Activated T-cell treated with anti-CD3 and anti-CD28 coated beads, Interleukin-2, amount 50 U/mL, for 24 hours (primary cell): ENCODE data around the gene CNOT4.
"Not testable (repeated sequence)": the region's sequence is repeated elsewhere in the genome, so short reads cannot be mapped to it uniquely, and the experiment has no call there.

Experiments used
- DNase-seq: peaks from one replicate; pipeline ENCODE4 v3.0.0-alpha.2; 2020
- H3K27ac Mint-ChIP-seq: 2 replicates; pipeline ENCODE4 v1.8.0; 2020; ENCODE audit warnings: mild to moderate bottlenecking, mixed read lengths
- H3K27me3 Mint-ChIP-seq: 2 replicates; pipeline ENCODE4 v1.8.0; 2020; ENCODE audit warnings: mixed read lengths
- H3K36me3 Mint-ChIP-seq: 2 replicates; pipeline ENCODE4 v1.8.0; 2020; ENCODE audit warnings: low read depth, mixed read lengths
- H3K4me1 Mint-ChIP-seq: 2 replicates; pipeline ENCODE4 v1.8.0; 2020; ENCODE audit warnings: low read depth, mixed read lengths
- H3K4me3 Mint-ChIP-seq: 2 replicates; pipeline ENCODE4 v1.8.0; 2020; ENCODE audit warnings: mild to moderate bottlenecking, moderate library complexity, mixed read lengths
- H3K9me3 Mint-ChIP-seq: 2 replicates; pipeline ENCODE4 v1.8.0; 2020; ENCODE audit warnings: mixed read lengths

Gene CNOT4

DNA sequence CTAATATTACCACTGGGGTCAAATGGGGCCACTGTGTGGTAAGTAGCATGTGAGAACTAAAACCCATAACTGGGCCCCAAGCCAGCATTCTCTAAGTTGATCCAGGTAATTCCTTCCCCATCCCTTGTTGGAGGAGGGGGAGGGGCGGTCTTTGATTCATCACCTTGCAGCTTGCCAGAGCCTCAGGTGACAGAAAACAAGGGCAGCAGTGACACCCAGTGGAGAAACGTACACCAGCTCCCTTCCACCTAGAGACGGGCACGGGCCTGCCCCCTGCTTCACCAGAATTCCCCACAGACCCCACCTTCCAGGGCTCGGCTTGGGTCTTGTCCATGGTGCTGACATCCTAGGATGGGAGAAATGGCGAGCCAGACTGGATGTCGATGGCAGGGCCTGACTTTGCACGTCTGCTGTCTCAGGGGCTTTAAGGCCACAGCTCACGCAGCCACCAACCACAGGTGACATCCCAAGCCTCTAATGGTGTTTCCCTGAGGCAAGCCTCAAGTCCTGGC is 174.2 kb downstream of the CNOT4 start:
- H3K4me1 Mint-ChIP-seq = peaks cover 6% of the 10 kb centered on the region
- no peak overlapping the region for H3K4me3 Mint-ChIP-seq
- H3K27me3 Mint-ChIP-seq = no peaks in the 10 kb centered on the region
- no peaks in the 10 kb centered on the region for H3K9me3 Mint-ChIP-seq
- peak; percentile 39 for DNase-seq
- no peaks in the 10 kb centered on the region for H3K36me3 Mint-ChIP-seq
- H3K27ac Mint-ChIP-seq = no peak overlapping the region

DNA sequence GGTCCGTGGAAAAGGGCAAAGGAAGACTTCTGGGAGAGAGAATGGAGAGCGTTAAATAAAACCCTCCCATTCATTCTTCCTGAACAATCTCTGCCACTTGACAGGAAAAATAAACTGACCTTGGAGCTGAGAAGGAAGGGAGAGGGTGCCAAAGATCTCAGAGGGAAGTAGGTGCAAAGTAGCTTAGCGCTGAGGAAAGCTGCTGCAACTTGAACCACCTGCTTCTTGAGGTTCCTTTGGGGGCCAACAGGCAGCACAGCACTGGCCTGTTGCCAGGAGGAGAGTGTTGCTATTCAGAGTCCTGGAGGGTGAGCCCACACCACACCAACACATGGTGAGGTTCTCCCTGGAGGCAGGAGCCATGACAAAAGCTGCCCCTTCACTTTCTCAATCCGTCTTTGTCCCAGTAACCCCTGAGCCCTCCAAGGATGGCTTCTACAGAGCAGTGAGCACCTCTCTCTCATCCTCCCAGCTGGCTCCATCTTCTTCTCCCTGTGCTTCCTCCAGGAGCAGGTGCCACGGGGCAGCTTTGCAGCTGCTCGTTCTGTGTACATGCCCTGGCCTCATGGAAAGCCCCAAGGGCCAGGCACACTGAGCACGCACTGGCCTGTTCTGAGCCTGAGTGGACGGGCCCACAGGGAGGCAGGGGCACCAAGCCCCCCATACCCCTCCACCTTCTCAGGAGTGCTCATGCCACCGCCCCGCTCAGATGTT is 174.9 kb downstream of the CNOT4 start:
- H3K27ac Mint-ChIP-seq = no peak overlapping the region

DNA sequence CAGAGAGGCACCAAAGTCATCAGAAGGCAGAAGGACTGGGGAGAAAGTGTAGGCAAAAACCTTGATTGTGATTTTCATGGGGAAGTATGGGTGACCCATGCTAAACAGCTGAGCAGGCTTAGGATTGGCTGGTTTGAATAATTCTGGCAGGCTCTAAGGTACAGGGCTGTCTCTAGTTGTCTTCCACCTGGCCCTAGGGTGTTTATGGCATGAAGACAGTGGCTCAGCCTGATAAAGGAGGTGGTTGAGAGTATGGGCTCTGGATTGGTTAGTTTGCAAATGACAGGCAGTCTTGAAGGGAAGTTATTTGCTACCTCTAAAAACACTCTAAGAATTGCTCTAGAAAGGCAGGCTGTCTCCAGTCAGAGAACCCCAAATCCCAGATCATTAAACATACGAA is 176.0 kb downstream of the CNOT4 start:
- Mint-ChIP-seq H3K27ac (no peak overlapping the region), H3K9me3 (no peaks in the 10 kb centered on the region), H3K36me3 (no peaks in the 10 kb centered on the region), H3K4me3 (no peak overlapping the region), H3K27me3 (no peaks in the 10 kb centered on the region), H3K4me1 (peaks cover 6% of the 10 kb centered on the region)
- no peak for DNase-seq

More for the DNA sequence above, 174.9 kb downstream of the CNOT4 start:
- Mint-ChIP-seq H3K36me3 (no peaks in the 10 kb centered on the region), H3K27me3 (no peaks in the 10 kb centered on the region), H3K9me3 (no peaks in the 10 kb centered on the region), H3K4me1 (peaks cover 6% of the 10 kb centered on the region), H3K4me3 (no peak overlapping the region)
- no peak for DNase-seq

DNA sequence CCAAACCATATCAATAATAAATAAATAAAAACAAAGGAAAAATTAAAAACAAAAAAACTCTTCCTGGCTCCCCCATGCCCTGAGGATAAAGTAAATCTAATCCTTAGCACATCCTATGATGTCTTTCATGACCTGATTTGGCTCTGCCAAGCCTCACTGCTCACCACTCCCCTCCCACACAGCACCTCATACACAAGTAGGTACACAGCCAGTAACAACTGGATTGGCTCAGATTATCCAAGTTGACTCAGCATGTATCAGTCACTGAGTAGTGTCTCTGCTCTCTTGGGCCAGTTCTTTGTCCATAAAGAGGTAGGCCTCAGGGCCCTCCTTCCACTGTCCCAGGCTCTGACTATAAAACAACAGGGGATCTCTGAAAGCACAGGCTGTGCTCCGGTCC is 176.7 kb downstream of the CNOT4 start:
- no peak overlapping the region for H3K4me3 Mint-ChIP-seq
- no peaks in the 10 kb centered on the region for H3K27me3 Mint-ChIP-seq
- H3K27ac Mint-ChIP-seq = no peak overlapping the region
- no peaks in the 10 kb centered on the region for H3K9me3 Mint-ChIP-seq
- peaks cover 6% of the 10 kb centered on the region for H3K4me1 Mint-ChIP-seq
- DNase-seq = no peak
- no peaks in the 10 kb centered on the region for H3K36me3 Mint-ChIP-seq

DNA sequence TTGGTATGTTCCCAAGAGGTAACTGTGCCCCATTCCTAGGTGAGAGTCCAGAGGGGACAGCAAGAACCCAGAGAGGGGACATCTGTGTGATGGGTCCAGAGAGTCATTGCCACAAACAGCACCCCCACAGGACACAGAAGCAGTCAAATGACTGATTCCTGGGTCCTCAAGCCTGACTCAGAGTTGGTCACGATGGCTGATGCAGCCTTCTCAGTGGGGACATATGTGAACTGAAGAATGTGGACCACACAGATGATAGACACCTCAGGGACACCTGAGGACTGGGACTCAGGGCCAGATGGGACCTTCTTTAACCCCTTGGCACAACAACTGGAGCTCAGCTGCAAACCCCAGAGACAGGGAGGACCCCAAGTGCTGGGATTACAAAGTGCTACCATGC is 179.8 kb downstream of the CNOT4 start:
- H3K27ac Mint-ChIP-seq = no peak overlapping the region
- no peak for DNase-seq
- H3K4me1 Mint-ChIP-seq = peaks cover 6% of the 10 kb centered on the region
- H3K27me3 Mint-ChIP-seq = no peaks in the 10 kb centered on the region
- peaks cover 2% of the 10 kb centered on the region for H3K9me3 Mint-ChIP-seq
- H3K36me3 Mint-ChIP-seq = no peaks in the 10 kb centered on the region
- H3K4me3 Mint-ChIP-seq = no peak overlapping the region

DNA sequence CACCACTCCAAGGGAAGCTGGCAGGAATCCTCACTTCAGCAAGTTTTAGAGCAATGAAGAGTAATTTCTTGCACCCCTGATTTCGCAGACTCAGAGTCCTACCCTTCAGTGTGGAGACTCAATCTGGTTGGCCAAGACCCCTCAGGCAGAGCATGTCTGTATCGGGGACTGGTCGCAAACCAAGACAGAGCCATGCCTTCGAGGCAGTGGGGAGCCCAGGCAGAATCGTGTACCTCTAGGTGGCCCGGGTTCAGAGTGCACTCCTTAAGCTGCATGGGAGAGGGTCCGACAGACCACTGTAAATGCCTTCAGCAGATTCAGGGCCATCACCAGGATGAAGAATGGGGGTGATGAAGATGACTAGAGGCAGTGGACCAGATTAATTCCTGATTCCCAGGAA is 181.4 kb downstream of the CNOT4 start:
- Mint-ChIP-seq H3K36me3 (peaks cover 4% of the 10 kb centered on the region), H3K27me3 (no peaks in the 10 kb centered on the region), H3K9me3 (peaks cover 7% of the 10 kb centered on the region), H3K4me1 (peaks cover 6% of the 10 kb centered on the region), H3K4me3 (no peak overlapping the region), H3K27ac (no peak overlapping the region)
- DNase-seq = no peak

DNA sequence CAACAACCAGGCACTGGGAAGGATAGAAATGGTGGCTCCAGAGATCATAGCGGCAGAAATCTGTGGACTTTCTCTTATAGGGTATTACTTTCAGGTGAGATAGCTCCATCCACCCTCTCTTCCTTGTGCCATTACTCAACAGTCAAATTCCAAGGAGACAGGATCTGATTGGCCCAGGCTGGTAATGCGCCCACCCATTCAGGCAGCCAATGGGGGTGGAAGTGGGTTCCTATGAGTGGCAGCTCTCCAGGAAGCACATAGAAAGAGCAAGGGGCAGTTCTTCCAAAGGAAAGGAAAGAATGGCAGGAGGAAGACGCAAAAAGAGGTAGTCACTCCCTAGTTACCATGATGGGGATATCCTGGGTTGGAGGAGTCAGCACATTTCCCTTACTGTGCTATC is 181.8 kb downstream of the CNOT4 start:
- no peak overlapping the region for H3K27ac Mint-ChIP-seq

DNA sequence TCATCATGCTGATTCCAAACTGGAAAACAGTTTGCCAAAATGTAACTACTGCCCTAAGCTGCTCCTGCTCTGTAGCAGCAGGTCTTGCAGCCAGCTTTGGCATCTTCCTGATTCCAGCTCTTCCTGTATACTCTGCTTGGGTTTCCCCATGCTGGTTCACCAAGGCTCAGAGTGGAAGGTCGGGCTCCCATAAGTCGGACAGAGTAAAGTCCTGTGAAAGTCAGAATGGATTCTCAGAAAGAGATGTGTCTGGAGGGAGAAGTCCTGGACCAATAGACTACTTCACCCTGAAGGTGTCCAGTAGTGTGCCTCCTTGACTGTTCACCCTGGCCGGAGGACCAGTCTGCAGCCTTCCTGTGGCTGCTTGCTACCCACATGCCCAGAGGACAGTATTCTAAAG is 182.4 kb downstream of the CNOT4 start:
- no peak for DNase-seq
- H3K27me3 Mint-ChIP-seq = no peaks in the 10 kb centered on the region
- peaks cover 4% of the 10 kb centered on the region for H3K36me3 Mint-ChIP-seq
- H3K4me3 Mint-ChIP-seq = no peak overlapping the region
- H3K4me1 Mint-ChIP-seq = no peaks in the 10 kb centered on the region
- peaks cover 7% of the 10 kb centered on the region for H3K9me3 Mint-ChIP-seq
- no peak overlapping the region for H3K27ac Mint-ChIP-seq

More for the DNA sequence above, 181.8 kb downstream of the CNOT4 start:
- no peak for DNase-seq
- no peak overlapping the region for H3K4me3 Mint-ChIP-seq
- H3K27me3 Mint-ChIP-seq = no peaks in the 10 kb centered on the region
- H3K9me3 Mint-ChIP-seq = peaks cover 7% of the 10 kb centered on the region
- peaks cover 4% of the 10 kb centered on the region for H3K36me3 Mint-ChIP-seq
- peaks cover 3% of the 10 kb centered on the region for H3K4me1 Mint-ChIP-seq

DNA sequence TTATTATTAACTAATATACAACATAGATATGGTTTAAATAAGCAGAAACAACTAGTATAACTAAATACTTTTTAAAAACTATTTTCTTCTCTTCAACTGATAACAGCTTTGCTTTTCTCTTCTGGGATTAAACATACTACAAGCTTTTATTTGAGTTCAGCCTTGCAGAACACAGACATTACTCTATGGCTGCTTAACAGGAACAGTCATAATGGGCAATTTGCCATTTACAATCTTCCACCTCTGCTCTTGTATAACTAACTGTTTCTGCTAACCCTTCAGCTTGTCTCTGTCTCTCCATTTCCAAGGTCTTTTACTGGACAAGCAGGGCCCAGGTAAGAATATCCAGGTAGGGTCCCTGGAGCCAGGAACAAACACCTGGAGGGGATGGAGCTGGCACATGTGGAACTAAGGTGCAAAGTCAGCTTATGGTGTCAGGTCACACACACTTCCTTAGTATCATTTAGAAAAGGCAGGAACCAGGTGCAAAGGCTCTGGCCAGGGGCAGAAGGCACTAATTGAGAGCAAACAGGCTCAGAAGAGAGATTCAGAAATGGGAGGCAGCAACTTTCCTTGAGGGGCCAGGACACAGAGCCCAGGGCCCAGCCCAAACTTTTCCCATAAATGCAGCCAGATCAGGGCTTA is 183.1 kb downstream of the CNOT4 start:
- Mint-ChIP-seq H3K27me3 (no peaks in the 10 kb centered on the region), H3K4me1 (no peaks in the 10 kb centered on the region), H3K9me3 (peaks cover 7% of the 10 kb centered on the region), H3K4me3 (no peak overlapping the region), H3K36me3 (peaks cover 4% of the 10 kb centered on the region), H3K27ac (no peak overlapping the region)
- no peak for DNase-seq

DNA sequence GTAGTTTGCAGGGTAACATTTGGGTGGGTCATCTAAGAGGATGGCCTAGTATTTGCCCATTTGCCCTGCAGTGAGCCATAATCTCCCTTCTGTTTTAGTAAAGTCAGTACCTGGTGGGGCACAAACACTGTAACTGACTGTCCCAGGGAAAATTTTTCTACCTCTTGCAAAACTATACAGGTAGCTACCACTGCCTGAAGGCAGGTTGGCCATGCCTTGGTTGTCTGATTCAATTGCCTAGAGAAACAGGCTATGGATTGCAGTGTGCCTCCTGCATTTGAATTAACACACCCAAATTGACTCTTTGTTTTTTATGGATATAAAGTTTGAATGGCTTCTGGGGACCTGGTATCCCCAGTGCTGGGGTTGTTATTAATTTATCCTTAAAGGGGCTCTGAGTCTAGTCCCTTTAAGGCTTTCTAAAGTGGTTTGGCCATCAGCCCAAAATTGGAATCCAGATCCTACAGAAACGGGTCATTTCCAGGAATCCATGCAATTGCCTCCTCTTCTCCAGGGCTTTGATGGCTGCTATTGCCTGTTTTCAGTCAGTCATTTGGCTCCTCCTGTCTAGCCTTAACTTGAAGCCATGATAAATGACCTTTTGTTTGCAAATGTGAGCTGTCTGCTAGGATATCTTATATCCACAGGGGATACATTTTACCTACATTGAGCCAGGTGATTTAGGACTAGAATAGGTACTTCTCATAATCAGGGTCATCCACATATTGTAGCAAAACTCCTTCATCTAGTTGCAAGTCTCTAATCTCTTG is 187.1 kb downstream of the CNOT4 start:
- DNase-seq = no peak
- Mint-ChIP-seq H3K27me3 (no peaks in the 10 kb centered on the region), H3K4me1 (no peaks in the 10 kb centered on the region), H3K9me3 (peaks cover 7% of the 10 kb centered on the region), H3K27ac (no peak overlapping the region), H3K4me3 (no peak overlapping the region), H3K36me3 (peaks cover 4% of the 10 kb centered on the region)

DNA sequence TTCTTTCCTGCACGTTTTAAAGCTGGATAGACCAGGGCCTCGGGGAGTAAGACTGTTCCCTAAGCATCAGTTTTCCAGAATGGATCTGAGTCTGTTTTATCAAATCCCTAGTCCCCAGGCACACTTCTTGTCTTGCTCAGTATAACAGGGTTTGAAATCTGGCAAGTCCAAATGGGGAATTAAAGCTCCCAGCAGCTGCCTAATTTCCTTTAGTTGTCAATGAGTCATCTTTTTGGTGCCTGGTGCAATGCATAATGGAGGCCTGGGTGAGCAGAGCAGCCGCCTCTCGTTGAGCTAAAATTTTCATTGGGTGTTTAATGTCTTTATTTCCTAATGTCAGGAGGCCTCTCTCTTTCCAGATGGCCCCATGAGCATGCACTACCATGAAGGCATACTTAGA is 188.3 kb downstream of the CNOT4 start:
- Mint-ChIP-seq H3K36me3 (peaks cover 4% of the 10 kb centered on the region), H3K4me3 (no peak overlapping the region), H3K9me3 (peaks cover 7% of the 10 kb centered on the region), H3K27ac (no peak overlapping the region), H3K4me1 (no peaks in the 10 kb centered on the region), H3K27me3 (no peaks in the 10 kb centered on the region)
- no peak for DNase-seq

DNA sequence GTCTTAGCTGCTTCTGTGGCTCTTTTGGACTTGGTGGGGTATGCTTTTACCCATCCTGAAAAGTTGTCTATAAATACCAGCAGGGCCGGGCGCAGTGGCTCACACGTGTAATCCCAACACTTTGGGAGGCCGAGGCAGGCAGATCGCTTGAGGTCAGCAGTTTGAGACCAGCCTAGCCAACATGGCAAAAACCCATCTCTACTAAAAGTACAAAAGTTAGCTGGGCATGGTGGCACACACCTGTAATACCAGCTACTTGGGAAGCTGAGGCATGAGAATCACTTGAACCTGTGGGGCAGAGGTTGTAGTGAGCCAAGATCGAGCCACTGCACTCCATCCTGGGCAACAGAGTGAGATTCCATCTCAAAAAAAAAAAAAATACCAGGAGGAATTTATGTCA is 188.9 kb downstream of the CNOT4 start:
- not testable (repeated sequence) for H3K4me1 Mint-ChIP-seq, H3K9me3 Mint-ChIP-seq, H3K27ac Mint-ChIP-seq, H3K36me3 Mint-ChIP-seq, DNase-seq, H3K4me3 Mint-ChIP-seq, H3K27me3 Mint-ChIP-seq

DNA sequence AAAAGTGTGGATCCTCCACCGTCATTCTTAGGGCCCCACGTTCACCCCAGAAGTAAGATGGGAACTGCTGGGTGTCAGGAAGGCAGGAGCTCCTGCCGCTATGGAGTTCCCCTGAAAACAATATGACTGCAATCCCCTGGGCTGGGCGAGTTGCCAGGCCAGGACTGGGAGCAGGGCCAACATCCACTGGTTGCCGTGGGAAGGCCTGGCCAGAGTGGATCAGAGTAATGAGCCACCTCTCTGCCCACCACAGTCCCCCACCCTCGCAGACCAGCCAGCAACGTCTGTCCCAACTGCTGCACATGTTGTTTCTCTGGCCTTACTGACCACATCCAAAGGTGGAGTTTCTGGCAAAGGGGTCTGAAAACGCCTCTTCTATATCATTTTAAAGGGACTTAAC is 189.6 kb downstream of the CNOT4 start:
- H3K27me3 Mint-ChIP-seq = no peaks in the 10 kb centered on the region
- H3K4me3 Mint-ChIP-seq = no peak overlapping the region
- no peaks in the 10 kb centered on the region for H3K4me1 Mint-ChIP-seq
- peaks cover 5% of the 10 kb centered on the region for H3K9me3 Mint-ChIP-seq
- H3K36me3 Mint-ChIP-seq = peaks cover 4% of the 10 kb centered on the region
- DNase-seq = no peak
- H3K27ac Mint-ChIP-seq = no peak overlapping the region

DNA sequence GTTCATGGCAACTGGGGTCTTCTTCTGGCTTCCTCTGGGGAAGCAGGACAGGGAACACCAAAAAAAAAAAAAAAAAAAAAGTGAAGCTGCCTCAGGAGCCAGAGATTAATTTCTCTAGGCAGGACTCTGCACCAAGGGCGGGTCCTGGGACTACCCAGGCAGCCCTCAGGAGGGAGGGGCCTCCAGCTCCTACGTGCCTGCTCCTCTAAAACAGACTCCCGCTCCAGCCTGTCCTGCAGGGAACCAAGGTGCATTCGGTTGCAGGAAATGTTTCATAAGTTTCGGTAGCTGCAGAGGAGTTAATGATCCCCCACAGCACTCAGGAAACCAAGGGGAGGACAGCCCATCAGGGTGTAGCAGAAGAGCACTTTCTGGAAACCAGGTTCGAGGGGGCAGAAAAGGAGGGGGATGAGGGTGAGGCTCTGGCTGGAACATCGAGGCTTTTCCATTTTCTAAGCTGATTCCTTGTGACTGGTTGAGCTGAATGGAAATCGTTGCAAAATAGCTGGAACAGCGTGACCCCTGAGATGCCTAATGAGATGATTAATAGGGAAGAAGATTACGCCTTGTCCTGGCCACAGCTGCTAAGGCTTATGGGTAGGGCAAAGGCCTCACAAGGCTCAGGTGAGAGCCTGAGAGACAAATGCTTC is 192.1 kb downstream of the CNOT4 start:
- no peak overlapping the region for H3K27ac Mint-ChIP-seq
- no peak for DNase-seq
- no peaks in the 10 kb centered on the region for H3K4me1 Mint-ChIP-seq
- H3K27me3 Mint-ChIP-seq = no peaks in the 10 kb centered on the region
- no peaks in the 10 kb centered on the region for H3K9me3 Mint-ChIP-seq
- H3K4me3 Mint-ChIP-seq = no peak overlapping the region
- no peaks in the 10 kb centered on the region for H3K36me3 Mint-ChIP-seq
